GM10847 (cell line): ENCODE data around the gene PSMD12.
A peak's percentile ranks its signal among the peaks of the same experiment; 100 is the strongest.

Source experiments
- POLR2A ChIP-seq: IDR thresholded peaks from 2 replicates; pipeline ENCODE4 v1.6.1; 2011; ENCODE audit not compliant: insufficient read length; ENCODE audit errors: extremely low read depth

Gene PSMD12

GRCh38 chr17:67366193-67367157 lies at the start of gene PSMD12:
TSS of gene PSMD12 (minus strand) at chr17:67366577. CDS start at chr17:67366519, 58 bp downstream.
- peak; percentile 91 for TF ChIP-seq POLR2A

GRCh38 chr17:67415291-67415690 lies 48.9 kb upstream of the PSMD12 start:
- no peak for TF ChIP-seq POLR2A

GRCh38 chr17:67414559-67414958 lies 48.2 kb upstream of the PSMD12 start:
- TF ChIP-seq POLR2A = no peak

- no peak for TF ChIP-seq POLR2A
Measured at GRCh38 chr17:67414130-67414529, 47.8 kb upstream of the PSMD12 start.

- no peak for TF ChIP-seq POLR2A
Measured at GRCh38 chr17:67413388-67413787, 47.0 kb upstream of the PSMD12 start.

- no peak for TF ChIP-seq POLR2A
Measured at GRCh38 chr17:67412941-67413340, 46.6 kb upstream of the PSMD12 start.

GRCh38 chr17:67412032-67412431 lies 45.7 kb upstream of the PSMD12 start:
- no peak for TF ChIP-seq POLR2A

- no peak for TF ChIP-seq POLR2A
Measured at GRCh38 chr17:67411397-67411796, 45.0 kb upstream of the PSMD12 start.

- no peak for TF ChIP-seq POLR2A
Measured at GRCh38 chr17:67403483-67403882, 37.1 kb upstream of the PSMD12 start.

GRCh38 chr17:67403065-67403464 lies 36.7 kb upstream of the PSMD12 start:
- no peak for TF ChIP-seq POLR2A

GRCh38 chr17:67401598-67402504 lies 35.5 kb upstream of the PSMD12 start:
- no peak for TF ChIP-seq POLR2A

GRCh38 chr17:67401106-67401505 lies 34.7 kb upstream of the PSMD12 start:
- no peak for TF ChIP-seq POLR2A

GRCh38 chr17:67400193-67400592 lies 33.8 kb upstream of the PSMD12 start:
- no peak for TF ChIP-seq POLR2A

GRCh38 chr17:67399676-67400075 lies 33.3 kb upstream of the PSMD12 start:
- TF ChIP-seq POLR2A = no peak

GRCh38 chr17:67393809-67394397 lies 27.5 kb upstream of the PSMD12 start:
- no peak for TF ChIP-seq POLR2A
